GM18526 (cell line): ENCODE data around the gene E2F2.

Experiments used
- POLR2A ChIP-seq: IDR thresholded peaks from 3 replicates; pipeline ENCODE4 v1.6.1; 2011; ENCODE audit not compliant: insufficient read length; ENCODE audit errors: extremely low read depth

Gene E2F2

DNA sequence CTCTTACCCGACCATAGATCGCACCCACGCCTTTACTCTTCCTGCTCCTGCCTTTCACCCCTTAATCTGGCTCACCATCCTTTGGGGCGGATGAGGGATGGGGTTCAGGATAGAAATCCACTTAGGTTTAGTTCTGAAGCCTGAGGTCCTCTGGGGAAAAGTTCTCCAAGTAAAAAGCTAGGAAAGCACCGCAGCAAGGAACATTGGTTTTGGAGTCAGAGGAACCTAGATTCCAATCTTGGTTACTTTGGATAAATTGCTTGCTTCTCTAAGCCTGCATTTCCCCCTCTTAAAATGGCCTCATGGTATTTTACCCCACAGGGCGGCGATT is 46.1 kb downstream of the E2F2 start:
- TF ChIP-seq POLR2A = no peak

DNA sequence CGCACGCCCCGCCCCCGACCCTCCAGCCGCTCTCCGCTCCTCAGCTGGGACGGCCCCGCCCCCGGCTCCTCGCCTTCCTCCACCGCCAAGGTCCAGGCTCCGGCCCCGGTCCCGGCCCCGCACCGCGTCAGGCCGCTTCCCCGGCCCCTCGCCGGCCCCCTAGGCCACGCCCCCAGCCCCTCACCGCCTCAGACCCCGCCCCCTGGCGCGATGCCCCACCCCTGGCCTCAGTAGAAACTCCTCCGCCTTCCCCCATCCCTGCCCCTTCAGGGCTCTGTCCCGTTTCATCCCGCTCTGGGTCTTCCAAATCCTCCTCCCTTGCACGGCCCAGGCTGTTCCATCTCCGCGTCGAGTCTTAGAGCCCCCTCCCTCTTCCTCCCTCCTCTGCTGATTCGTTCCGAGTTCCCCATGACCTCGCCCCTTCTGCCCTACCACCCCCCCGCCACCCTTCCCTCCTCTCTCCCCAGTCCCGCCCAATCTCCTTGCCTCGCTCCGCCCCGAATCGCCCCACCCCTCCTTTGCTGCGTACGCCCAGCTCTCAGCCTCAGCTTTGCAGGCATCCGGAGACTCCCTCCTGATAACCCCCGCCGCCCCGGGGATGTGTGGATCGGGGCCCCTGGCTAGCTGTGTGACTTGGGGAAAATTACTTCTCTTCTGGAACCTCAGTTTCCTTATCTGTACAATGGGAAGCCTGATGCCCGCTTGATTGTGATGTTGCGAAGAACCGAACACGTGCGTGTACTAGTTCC is 46.6 kb downstream of the E2F2 start:
- TF ChIP-seq POLR2A = no peak

DNA sequence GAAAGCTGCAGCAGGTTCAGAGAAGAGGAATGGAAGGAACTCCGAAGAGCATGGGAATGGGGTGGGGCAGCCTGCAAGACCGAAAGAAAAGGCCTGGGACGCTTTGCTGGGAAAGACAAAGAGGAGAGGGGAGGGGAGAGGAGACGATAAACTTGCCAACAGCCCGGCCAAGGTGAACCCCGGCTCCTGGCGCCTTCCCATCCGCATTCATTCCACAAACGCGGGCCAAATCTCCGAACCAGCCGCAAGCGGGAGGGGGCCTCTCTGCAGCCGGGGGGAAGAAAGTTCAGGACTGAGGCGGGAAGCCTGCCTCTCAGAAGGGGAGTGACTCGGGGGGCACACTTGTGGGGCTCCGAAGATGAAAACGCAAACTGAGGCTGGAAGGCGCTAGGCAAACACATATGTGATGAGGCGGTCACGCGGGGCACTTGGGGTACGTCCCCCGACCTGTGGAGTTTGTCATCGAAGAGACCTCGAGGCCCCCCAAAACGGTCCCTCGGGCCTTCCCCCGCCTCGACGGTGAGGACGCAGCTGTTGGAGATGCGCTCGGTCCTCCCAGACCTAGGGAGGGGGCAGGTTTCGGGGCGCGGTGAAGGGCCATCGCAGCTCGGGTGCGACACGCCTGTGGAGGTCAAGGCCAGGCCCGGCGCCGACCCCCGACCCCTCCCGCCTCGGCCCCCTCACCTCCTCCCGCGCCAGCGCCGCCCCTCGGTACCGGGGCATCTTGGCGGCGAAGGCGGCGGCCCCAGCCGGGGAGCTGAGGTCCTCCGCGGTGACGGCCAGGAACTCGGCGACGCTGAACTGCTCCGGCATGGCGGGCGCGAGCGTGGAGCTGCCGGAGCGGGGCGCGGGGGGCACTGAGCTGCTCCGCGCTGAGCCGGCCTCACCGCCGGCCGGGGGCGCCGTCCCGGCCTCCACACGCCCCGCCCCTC is 47.4 kb downstream of the E2F2 start, which contains the start of gene ASAP3:
Gene ASAP3, minus strand, starts transcription at position 859 of the 932 bp plus-strand sequence. Its CDS starts 46 bp downstream, at position 813.
- no peak for TF ChIP-seq POLR2A

DNA sequence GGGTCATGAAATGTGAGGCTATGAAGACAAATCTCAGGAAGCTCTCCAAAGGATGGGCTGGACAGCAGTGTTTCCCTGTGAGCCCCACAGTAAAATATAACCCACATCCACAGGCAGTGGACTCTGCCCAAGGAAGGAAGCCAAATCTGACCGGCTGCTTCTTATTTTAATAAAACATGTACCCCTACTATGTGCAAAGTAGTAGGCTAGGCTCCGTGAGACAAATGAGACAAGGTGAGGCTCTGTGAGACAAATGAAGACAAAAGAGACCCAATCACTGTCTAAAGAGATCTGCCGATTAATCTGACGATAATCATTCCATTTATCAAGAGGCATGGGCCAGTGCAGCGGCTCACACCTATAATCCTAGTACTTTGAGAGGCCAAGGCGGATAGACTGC is 49.1 kb downstream of the E2F2 start:
- no peak for TF ChIP-seq POLR2A

DNA sequence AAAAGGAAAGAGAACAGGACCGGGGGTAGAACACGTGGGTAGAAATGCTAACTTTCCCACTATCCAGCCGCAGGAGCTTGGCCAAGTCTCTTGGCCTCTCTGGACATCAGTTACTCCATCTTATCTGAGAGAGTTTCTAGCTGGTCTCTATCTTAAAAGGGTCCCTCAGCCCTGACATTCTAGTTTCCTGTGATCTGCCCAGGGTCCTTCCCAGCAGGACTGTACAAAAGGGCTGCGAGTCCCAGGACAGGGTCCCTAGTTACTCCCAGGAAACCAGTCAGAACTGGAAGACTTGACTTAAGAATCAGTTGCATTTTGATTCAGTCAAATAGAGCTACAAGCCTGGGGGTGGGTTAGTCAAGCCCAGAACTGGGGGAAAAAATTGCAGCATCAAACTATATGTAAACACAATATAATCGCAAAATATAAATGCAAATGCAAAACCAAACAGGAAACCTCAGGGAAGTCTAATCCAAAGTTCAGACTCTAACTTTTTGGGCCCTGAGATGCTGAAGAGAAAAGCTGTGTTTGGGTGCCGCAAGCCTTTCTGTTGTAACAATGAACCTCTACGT is 49.9 kb downstream of the E2F2 start:
- no peak for TF ChIP-seq POLR2A

DNA sequence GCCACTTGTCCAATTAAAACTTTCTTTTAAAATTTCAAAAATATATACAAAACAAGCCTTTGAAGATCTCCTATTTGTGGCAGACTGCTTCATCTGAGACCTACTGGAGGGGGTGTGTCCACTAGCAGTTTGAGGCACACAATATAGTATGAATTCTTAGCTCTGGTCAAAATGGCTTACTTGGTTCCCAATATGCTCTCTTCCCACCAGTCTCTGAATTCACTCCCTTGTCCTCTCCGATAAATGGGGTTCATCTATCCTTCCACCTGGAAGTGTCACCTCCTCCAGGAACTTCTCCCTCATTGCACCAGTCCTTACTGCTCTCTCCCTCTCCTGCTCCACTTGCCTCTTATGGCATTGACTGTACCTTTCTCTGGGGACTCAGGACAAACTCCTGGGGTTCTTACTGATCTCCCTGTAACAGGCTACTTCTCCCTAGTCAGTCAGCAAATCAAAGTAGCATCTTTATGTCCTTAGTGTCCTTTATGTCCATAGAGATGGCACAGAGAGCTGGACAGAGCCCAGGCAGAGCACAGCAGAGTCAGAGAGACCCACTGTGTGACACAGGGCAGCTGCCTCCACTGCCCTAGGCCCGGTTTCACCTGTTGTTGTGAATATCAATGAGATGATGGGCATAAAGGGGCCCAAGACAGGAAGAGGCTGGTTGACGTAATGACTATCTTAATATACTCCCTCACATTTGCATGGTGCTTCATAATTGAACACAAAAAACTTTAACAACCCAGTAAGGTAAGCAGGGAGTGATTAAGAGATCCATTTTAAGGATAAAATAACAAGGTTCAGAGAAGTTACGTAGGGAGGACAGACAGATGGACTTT is 50.6 kb downstream of the E2F2 start:
- TF ChIP-seq POLR2A = no peak

DNA sequence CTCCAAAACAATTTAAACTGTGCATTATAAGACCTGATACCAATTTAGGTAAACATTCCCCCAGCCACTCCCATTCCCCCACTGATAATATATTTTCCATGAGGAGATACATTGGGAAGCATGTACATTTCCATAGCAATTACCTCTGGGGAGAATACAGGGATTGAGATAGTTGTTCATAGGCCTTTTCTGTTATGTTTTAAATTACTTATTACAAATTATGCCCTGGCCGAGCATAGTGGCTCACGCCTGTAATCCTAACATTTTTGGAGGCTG is 51.4 kb downstream of the E2F2 start:
- TF ChIP-seq POLR2A = no peak

DNA sequence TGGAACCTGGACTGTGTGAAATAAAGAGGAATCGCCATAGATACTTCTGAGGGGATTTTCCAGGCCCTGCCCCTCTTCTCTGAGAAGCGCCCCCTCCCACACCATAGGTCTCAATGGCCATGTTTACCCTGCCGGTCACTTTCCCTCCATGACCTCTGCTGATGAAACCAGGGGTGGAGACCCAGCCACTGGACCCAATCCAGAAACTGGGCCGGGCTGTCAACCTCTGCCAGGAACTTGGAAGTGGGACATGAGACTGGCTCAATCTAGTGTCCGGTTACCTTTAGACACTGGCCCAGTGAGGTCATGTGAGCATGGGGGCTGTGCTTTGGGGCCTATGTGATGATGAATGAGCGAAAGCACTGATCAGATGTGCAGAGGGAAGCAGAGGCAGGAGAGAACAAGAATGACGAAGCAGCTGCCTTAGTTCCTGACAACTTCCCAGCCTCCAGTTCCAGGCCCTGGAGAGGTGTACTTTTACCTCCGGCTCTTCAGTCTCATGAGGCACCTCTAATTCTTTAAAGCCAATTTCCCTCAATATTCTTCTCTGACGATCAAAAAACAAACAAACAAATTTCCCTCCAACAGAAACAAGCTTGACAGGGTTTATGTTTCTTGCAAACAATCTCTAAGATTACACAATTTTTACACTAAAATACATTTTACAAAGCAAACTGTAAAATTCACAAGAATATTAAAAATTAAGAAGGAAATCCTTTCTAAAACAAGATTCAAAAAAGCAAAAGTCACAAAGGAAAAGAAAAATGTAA is 52.0 kb downstream of the E2F2 start:
- no peak for TF ChIP-seq POLR2A

DNA sequence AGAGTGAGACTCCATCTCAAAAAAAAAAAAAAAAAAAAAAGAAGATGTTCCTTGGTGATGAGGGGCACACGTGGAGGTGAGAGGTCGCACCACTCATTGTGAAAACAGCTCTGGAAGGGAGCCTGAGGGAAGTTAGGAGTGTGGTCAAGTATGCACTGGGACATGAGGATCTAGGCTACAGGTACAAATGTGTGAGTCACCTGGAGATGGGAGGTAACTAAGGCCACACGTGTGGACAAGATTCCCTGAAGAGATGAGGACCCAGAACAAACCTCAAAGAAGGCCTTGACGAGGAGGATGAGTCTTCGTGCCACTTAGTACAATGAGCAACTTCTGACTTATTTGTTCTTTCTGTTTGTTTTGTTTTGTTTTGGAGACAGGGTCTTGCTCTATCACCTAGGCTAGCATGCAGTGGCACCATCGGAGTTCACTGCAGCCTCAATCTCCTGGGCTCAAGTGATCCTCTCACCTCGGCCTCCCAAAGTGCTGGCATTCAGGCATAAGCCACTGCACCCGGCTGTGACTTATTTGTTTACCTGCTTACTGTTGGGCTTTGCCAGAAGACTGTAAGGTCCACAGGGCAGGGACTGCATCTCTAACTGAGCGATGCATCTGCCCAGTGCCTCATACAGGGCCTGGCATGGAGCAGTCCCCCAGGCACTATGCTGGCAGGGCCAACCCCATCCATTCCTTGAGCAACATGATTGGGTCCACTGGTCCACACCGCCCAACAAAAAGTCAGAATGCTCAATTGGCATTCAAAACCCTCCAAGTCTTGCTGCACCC is 53.5 kb downstream of the E2F2 start:
- no peak for TF ChIP-seq POLR2A

DNA sequence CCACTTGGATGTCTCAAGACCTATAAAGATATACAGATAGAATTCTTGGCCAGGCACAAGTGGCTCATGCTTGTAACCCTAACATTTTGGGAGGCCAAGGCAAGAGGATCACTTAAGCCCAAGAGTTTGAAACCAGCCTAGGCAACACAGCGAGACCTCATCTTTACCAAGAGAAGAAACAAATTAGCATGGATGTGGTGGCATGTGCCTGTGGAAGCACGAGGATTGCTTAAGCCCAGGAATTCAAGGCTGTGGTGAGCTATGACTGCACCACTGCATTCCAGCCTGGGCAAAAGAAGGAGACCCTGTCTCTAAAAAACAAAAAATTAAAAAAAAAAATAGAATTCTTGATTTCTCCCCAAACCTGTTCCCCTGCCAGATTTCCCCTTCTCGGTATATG is 55.4 kb downstream of the E2F2 start:
- TF ChIP-seq POLR2A = no peak

DNA sequence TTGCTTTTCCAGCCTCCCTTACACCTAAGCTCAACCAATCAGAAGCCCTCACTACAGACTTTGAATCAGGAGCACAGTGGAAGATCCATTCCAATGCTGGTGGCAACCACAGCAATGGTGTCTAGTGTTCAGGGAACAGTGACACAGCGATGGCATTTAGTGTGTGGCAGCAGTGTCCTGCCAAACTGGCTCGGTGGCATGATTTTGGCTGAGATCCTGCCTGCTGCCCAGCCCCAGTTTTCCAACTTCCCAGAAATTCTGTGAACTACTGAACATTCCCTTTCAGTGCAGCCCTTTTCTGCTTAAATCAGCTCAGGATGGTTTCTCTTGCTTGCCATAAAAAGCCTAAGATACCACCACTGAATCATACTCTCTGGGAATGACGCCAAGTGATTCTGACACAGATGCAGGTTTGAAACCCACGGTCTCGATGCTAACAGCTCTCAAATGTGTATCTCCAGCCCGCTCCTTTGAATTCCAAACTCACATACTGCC is 55.9 kb downstream of the E2F2 start:
- no peak for TF ChIP-seq POLR2A

DNA sequence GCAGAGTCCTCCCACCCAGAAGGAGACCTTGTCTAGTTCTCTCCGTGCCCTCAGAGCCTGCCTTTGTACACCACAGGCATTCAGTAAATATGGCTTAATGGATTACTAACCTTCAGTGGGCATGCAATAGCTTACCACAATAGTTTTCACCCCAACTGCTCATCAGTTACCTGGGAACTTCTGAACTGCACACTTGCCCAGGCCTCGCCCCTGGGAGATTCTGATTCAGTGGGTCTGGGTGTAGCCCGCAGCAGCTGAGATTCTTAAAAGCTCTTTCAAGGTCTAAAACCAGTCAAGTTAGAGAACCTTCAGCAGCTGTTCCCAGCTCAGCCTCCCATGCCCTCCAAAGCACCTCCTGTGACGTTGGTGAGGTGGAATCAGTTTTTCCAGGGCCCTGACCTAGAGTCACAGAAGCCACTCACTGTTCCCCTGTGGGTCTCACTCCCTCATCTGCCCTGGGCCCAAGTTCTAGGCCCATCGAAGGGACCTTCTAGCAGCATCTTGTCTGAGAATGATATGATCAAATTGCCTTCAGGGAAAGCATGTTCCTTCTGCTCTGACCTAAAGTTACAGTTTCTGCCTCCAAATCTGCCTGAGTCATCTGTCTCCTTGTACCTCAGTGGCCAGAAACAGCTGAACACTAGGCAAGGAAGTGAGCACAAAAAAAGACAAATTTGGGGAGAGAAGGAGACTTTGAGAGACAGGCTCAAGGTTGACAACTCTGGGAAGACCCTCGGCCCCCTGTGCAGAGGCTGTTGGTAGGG is 57.8 kb downstream of the E2F2 start:
- no peak for TF ChIP-seq POLR2A
